IMR-90 (cell line): ENCODE results near the gene C3orf33. TPM values are rescaled to one million over a fixed set of nuclear protein-coding genes. Genes with fewer than 3 reads are reported as not detected.

Experiments used
- ATAC-seq: fragments of 200-7000 bp; cut with Tn5 transposase; 2 replicates; pipeline ENCODE4 v1.9.1; 2020; ENCODE audit warnings: low read depth, mild to moderate bottlenecking, moderate library complexity
- BruUV-seq: library from RNA; stranded (reverse); fragments of 400-500 nt; replicated peaks from 2 replicates; lab custom pipeline; 2021; lab: Mats Ljungman, UMichigan
- CTCF ChIA-PET: fragments of 300-600 bp; formaldehyde crosslinking; extraction: SDS; loops from one replicate; lab custom pipeline; 2021; ENCODE audit warnings: antibody characterized with exemption; lab: Yijun Ruan, JAX
- POLR2A ChIA-PET: fragments of 300-600 bp; sonication (Branson Sonifier 250); formaldehyde crosslinking; loops from one replicate; lab custom pipeline; 2022; ENCODE audit warnings: antibody characterized with exemption; ENCODE audit not compliant: unreplicated experiment; lab: Charles Lee
- DNase-seq: peaks from one replicate; pipeline ENCODE4 v3.0.0; 2013
- H2AFZ ChIP-seq: replicated peaks from 2 replicates; pipeline ENCODE3; 2013; ENCODE audit warnings: low read length, mild to moderate bottlenecking; ENCODE audit not compliant: poor library complexity
- H2AK5ac ChIP-seq: 2 replicates; pipeline ENCODE4 v1.6.1; 2013; ENCODE audit warnings: low read depth, low read length, inconsistent platforms
- H2AK9ac ChIP-seq: replicated peaks from 2 replicates; pipeline ENCODE3; 2013; ENCODE audit warnings: mild to moderate bottlenecking, low read depth, low read length, moderate library complexity; ENCODE audit not compliant: poor library complexity
- H2BK120ac ChIP-seq: 2 replicates; pipeline ENCODE4 v1.6.1; 2013; ENCODE audit warnings: low read depth, low read length, inconsistent platforms
- H2BK15ac ChIP-seq: 3 replicates; pipeline ENCODE4 v1.6.1; 2013; ENCODE audit warnings: low read depth, low read length, inconsistent platforms
- H2BK20ac ChIP-seq: 2 replicates; pipeline ENCODE4 v1.6.1; 2013; ENCODE audit warnings: low read depth, mild to moderate bottlenecking, inconsistent platforms, low read length, moderate library complexity
- H2BK5ac ChIP-seq: 2 replicates; pipeline ENCODE4 v1.6.1; 2013; ENCODE audit warnings: mild to moderate bottlenecking, low read depth, low read length, inconsistent platforms; ENCODE audit not compliant: poor library complexity, severe bottlenecking
- H3K14ac ChIP-seq: replicated peaks from 2 replicates; pipeline ENCODE4 v1.6.1; 2013; ENCODE audit warnings: low read depth, low read length, inconsistent platforms
- H3K18ac ChIP-seq: 2 replicates; pipeline ENCODE4 v1.6.1; 2013; ENCODE audit warnings: low read depth, low read length, control low read depth
- H3K23ac ChIP-seq: 2 replicates; pipeline ENCODE4 v1.6.1; 2013; ENCODE audit warnings: low read depth, low read length, inconsistent platforms
- H3K27ac ChIP-seq: 2 replicates; pipeline ENCODE4 v1.5.1; 2013; ENCODE audit warnings: mild to moderate bottlenecking, control low read depth, low read length; ENCODE audit not compliant: insufficient read depth
- H3K27me3 ChIP-seq: 2 replicates; pipeline ENCODE4 v1.6.1; 2013; ENCODE audit warnings: low read length; ENCODE audit not compliant: control insufficient read depth, insufficient read depth
- H3K36me3 ChIP-seq: 2 replicates; pipeline ENCODE4 v1.6.1; 2013; ENCODE audit warnings: low read length, mixed read lengths; ENCODE audit not compliant: control insufficient read depth, insufficient read depth
- H3K4ac ChIP-seq: 2 replicates; pipeline ENCODE4 v1.6.1; 2013; ENCODE audit warnings: low read depth, low read length, inconsistent platforms
- H3K4me1 ChIP-seq: 2 replicates; pipeline ENCODE4 v1.6.1; 2013; ENCODE audit warnings: low read length, mixed read lengths; ENCODE audit not compliant: control insufficient read depth, insufficient read depth
- H3K4me2 ChIP-seq: 2 replicates; pipeline ENCODE4 v1.6.1; 2013; ENCODE audit warnings: low read depth, mild to moderate bottlenecking, control low read depth, low read length, moderate library complexity
- H3K4me3 ChIP-seq: 2 replicates; pipeline ENCODE4 v1.5.1; 2013; ENCODE audit warnings: low read depth, mild to moderate bottlenecking, control low read depth, low read length, moderate library complexity; ENCODE audit not compliant: insufficient read depth
- H3K56ac ChIP-seq: 2 replicates; pipeline ENCODE4 v1.6.1; 2013; ENCODE audit warnings: low read length, inconsistent platforms; ENCODE audit not compliant: insufficient read depth; ENCODE audit errors: extremely low read depth
- H3K79me1 ChIP-seq, 2 experiments: 2 replicates each; pipeline ENCODE4 v1.6.1; 2013; ENCODE audit warnings: low read length in 2 of 2, inconsistent platforms in 1 of 2, low read depth in 1 of 2
- H3K9ac ChIP-seq: 2 replicates; pipeline ENCODE4 v1.6.1; 2013; ENCODE audit warnings: low read depth, low read length, control low read depth
- H3K9me1 ChIP-seq: 2 replicates; pipeline ENCODE4 v1.6.1; 2013; ENCODE audit warnings: low read length, inconsistent platforms; ENCODE audit not compliant: insufficient read depth
- H3K9me3 ChIP-seq: 2 replicates; pipeline ENCODE4 v1.6.1; 2013; ENCODE audit warnings: low read length; ENCODE audit not compliant: control insufficient read depth, insufficient read depth
- H4K20me1 ChIP-seq: 2 replicates; pipeline ENCODE4 v1.6.1; 2013; ENCODE audit warnings: low read length, inconsistent platforms; ENCODE audit not compliant: insufficient read depth
- H4K5ac ChIP-seq: 2 replicates; pipeline ENCODE4 v1.6.1; 2013; ENCODE audit warnings: mild to moderate bottlenecking, low read depth, low read length, control low read depth
- H4K8ac ChIP-seq, 2 experiments: 2 replicates each; pipeline ENCODE4 v1.6.1; 2013; ENCODE audit warnings: low read depth in 2 of 2, low read length in 2 of 2, control low read depth in 1 of 2, inconsistent platforms in 1 of 2
- H4K91ac ChIP-seq: 2 replicates; pipeline ENCODE4 v1.6.1; 2013; ENCODE audit warnings: low read depth, low read length, inconsistent platforms; ENCODE audit not compliant: insufficient read depth
- MAFK ChIP-seq: IDR thresholded peaks from 2 replicates; pipeline ENCODE4 v1.6.1; 2012; ENCODE audit warnings: low read depth, low read length, improper control_type of control experiment
- NFE2L2 ChIP-seq: fragments of 150-350 bp; IDR thresholded peaks from 2 replicates; pipeline ENCODE4 v1.6.1; 2016; ENCODE audit warnings: low read depth, mild to moderate bottlenecking, low read length
- RAD21 ChIP-seq: IDR thresholded peaks from 2 replicates; pipeline ENCODE4 v1.6.1; 2012; ENCODE audit warnings: low read length, improper control_type of control experiment
- WGBS, 2 experiments: methylation state at CpG; one replicate each; pipeline versions ENCODE4 v1.1.5 to v1.1.7; 2013; ENCODE audit warnings: missing lambda C conversion rate in 2 of 2; ENCODE audit not compliant: insufficient read length in 1 of 2; ENCODE audit errors: extremely low coverage in 2 of 2; 5-methylcytosine and 5-hydroxymethylcytosine counted together
- dilution Hi-C: fragments of 300-500 bp; cut with HindIII; formaldehyde crosslinking; loops from one replicate; pipeline ENCODE4 v1.14.3; 2018; ENCODE audit warnings: low sequenced_read_pairs; ENCODE audit not compliant: unreplicated experiment
- in situ Hi-C: fragments of 300-500 bp; cut with MboI; formaldehyde crosslinking; loops from 3 replicates; pipeline ENCODE4 v1.14.3; 2019; ENCODE audit warnings: low sequenced_read_pairs, inconsistent platforms, mixed read lengths
- intact Hi-C: fragments of 100-400 bp; cut with micrococcal nuclease; formaldehyde crosslinking; loops from 2 replicates; pipeline ENCODE4 v1.10.0; 2022
- polyA plus RNA-seq, 3 experiments: library from polyadenylated mRNA; depleted of rRNA; stranded (reverse); fragments of >200 nt; gene quantifications; 2 replicates each; pipeline ENCODE4 v1.2.3, GENCODE V29; 2012; ENCODE audit warnings: low replicate concordance in 1 of 3
- total RNA-seq: library from RNA; depleted of rRNA; stranded (reverse); fragments of >200 nt; gene quantifications from 2 replicates; pipeline ENCODE4 v1.2.3, GENCODE V29; 2012
- TF ChIP-seq, protein P1 (sequence below): fragments of 150-350 bp; IDR thresholded peaks from 2 replicates; pipeline ENCODE4 v1.6.1; 2016; ENCODE audit warnings: low read depth, mild to moderate bottlenecking, low read length, moderate library complexity, borderline replicate concordance

C3orf33 gene
- total and polyA plus RNA-seq, 2 of the 4 experiments (the other 2 are of a cell fraction), result 0.72 to 1.2 TPM

DNA sequence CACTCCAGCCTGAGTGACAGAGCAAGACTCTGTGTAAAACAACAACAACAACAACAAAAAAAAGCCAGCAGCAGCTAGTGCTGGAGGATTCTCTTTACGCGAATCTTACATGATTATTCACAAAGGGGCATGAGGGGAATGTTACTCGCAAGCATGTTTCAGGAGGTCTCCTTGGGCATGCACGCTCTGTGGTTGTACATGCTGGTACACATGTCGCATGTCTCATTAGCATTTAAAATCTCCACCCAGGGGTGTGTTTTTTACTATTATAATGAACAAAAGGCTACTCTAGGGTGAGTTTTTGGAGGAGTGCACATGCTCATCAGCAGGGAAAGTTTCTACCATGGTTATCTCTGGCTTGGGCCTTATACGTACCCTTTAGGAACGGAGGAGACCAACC, 48.5 kb downstream of the C3orf33 start:
- Histone ChIP-seq H3K9me1 (no peaks in the 10 kb centered on the region), H4K8ac (no peak overlapping the region), H3K27ac (no peak overlapping the region), H3K18ac (no peak overlapping the region), H3K4me1 (no peaks in the 10 kb centered on the region), H2BK20ac (no peak overlapping the region), H2BK120ac (no peak overlapping the region), H3K9ac (no peak overlapping the region), H3K4me3 (no peak overlapping the region), H3K9me3 (no peaks in the 10 kb centered on the region), H3K23ac (no peak overlapping the region), H4K5ac (no peak overlapping the region), H3K14ac (no peak overlapping the region), H2BK15ac (no peak overlapping the region), H3K56ac (no peak overlapping the region), H3K36me3 (no peaks in the 10 kb centered on the region), H4K20me1 (no peaks in the 10 kb centered on the region), H3K27me3 (no peaks in the 10 kb centered on the region), H2BK5ac (no peak overlapping the region), H4K91ac (no peak overlapping the region), H2AK9ac (no peak overlapping the region), H2AK5ac (no peak overlapping the region), H3K79me1 (no peaks in the 10 kb centered on the region), H3K4ac (no peak overlapping the region), H2AFZ (no peak overlapping the region), H3K4me2 (no peak overlapping the region)
- WGBS, 2 experiments, result 100% methylated on average over 1 of the region's 7 CpGs; no CpG with 5 or more reads in 1 of the 2 experiments
- TF ChIP-seq RAD21 (no peak), MAFK (no peak), NFE2L2 (no peak)
- TF ChIP-seq, protein P1, sequence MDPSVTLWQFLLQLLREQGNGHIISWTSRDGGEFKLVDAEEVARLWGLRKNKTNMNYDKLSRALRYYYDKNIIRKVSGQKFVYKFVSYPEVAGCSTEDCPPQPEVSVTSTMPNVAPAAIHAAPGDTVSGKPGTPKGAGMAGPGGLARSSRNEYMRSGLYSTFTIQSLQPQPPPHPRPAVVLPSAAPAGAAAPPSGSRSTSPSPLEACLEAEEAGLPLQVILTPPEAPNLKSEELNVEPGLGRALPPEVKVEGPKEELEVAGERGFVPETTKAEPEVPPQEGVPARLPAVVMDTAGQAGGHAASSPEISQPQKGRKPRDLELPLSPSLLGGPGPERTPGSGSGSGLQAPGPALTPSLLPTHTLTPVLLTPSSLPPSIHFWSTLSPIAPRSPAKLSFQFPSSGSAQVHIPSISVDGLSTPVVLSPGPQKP, result no peak
- CTCF ChIA-PET, result no interaction called here
- ATAC-seq (no peak), DNase-seq (no peak)
- dilution Hi-C loops, result no loop called here
- intact Hi-C loops, result no loop called here
- in situ Hi-C loops, result no loop called here
- no TSS peak for BruUV-seq
- POLR2A ChIA-PET, result no interaction called here
